HG02642 (cell line): ENCODE measurements around the gene TAOK1.
"Not testable (repeated sequence)": the region's sequence is repeated elsewhere in the genome, so short reads cannot be mapped to it uniquely, and the experiment has no call there.

Source experiments
- ATAC-seq: cut with Tn5 transposase; IDR thresholded peaks from one replicate; pipeline ENCODE4 v1.9.1; 2021; ENCODE audit warnings: mild to moderate bottlenecking; ENCODE audit not compliant: unreplicated experiment, poor library complexity

TAOK1 gene

GRCh38 chr17:29434550-29434949 is 44.4 kb downstream of the TAOK1 start:
- ATAC-seq = no peak

- no peak for ATAC-seq
Measured at GRCh38 chr17:29442451-29442850, 52.3 kb downstream of the TAOK1 start.

- no peak for ATAC-seq
Measured at GRCh38 chr17:29443041-29443739, 53.0 kb downstream of the TAOK1 start.

- no peak for ATAC-seq
Measured at GRCh38 chr17:29444589-29444988, 54.4 kb downstream of the TAOK1 start.

- ATAC-seq = no peak
Measured at GRCh38 chr17:29445844-29446243, 55.7 kb downstream of the TAOK1 start.

- no peak for ATAC-seq
Measured at GRCh38 chr17:29449865-29450671, 59.9 kb downstream of the TAOK1 start.

GRCh38 chr17:29451121-29451742 is 61.1 kb downstream of the TAOK1 start:
- no peak for ATAC-seq

- no peak for ATAC-seq
Measured at GRCh38 chr17:29458066-29458465, 67.9 kb downstream of the TAOK1 start.

GRCh38 chr17:29461483-29462206 is 71.5 kb downstream of the TAOK1 start:
- no peak for ATAC-seq

GRCh38 chr17:29469276-29469675 is 79.1 kb downstream of the TAOK1 start:
- no peak for ATAC-seq

GRCh38 chr17:29473437-29473836 is 83.3 kb downstream of the TAOK1 start:
- ATAC-seq = not testable (repeated sequence)

GRCh38 chr17:29474297-29474696 is 84.1 kb downstream of the TAOK1 start:
- no peak for ATAC-seq

- ATAC-seq = no peak
Measured at GRCh38 chr17:29475891-29476290, 85.7 kb downstream of the TAOK1 start.

GRCh38 chr17:29480249-29480928 is 90.2 kb downstream of the TAOK1 start:
- ATAC-seq = not testable (repeated sequence)

- no peak for ATAC-seq
Measured at GRCh38 chr17:29483503-29483902, 93.3 kb downstream of the TAOK1 start.

GRCh38 chr17:29495011-29495410 is 104.8 kb downstream of the TAOK1 start:
- no peak for ATAC-seq

GRCh38 chr17:29504711-29505110 is 114.5 kb downstream of the TAOK1 start:
- no peak for ATAC-seq

GRCh38 chr17:29505836-29506235 is 115.7 kb downstream of the TAOK1 start:
- no peak for ATAC-seq

- no peak for ATAC-seq
Measured at GRCh38 chr17:29510953-29511352, 120.8 kb downstream of the TAOK1 start.

- ATAC-seq = no peak
Measured at GRCh38 chr17:29514792-29515191, 124.6 kb downstream of the TAOK1 start.
